ENCODE data around the gene SMIM14.
"Not testable (repeated sequence)": the region's sequence is repeated elsewhere in the genome, so short reads cannot be mapped to it uniquely, and the experiment has no call there.

SMIM14 gene

DNA sequence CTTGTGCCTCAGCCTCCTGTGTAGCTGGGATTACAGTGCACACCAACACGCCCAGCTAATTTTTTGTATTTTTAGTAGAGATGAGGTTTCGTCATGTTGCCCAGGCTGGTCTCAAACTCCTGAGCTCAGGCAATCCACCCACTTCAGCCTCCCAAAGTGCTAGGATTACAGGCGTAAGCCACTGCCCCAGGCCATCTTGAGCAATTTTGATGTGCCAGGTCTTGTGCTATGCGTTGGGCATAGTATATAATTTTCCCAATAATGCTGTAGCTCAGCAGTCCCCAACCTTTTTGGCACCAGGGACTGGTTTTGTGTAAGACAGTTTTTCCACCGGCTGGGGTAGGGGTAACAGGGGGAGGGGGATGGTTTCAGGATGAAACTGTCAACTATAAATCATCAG lies 18.0 kb upstream of the SMIM14 start:
- not testable (repeated sequence) for H3K36me3 Mint-ChIP-seq; H3K9me3 Mint-ChIP-seq (ENCODE audit: low read depth); H3K27me3 Mint-ChIP-seq; H3K4me1 Mint-ChIP-seq (ENCODE audit: low read depth); H3K27ac Mint-ChIP-seq; H3K4me3 Mint-ChIP-seq

GRCh38 chr4:39655876-39656275 lies 17.2 kb upstream of the SMIM14 start:
- H3K27ac Mint-ChIP-seq, result no peak overlapping the region
- no peaks in the 10 kb centered on the region for H3K9me3 Mint-ChIP-seq (ENCODE audit: low read depth)
- no peak overlapping the region for H3K4me3 Mint-ChIP-seq
- no peaks in the 10 kb centered on the region for H3K27me3 Mint-ChIP-seq
- no peaks in the 10 kb centered on the region for H3K36me3 Mint-ChIP-seq
- no peaks in the 10 kb centered on the region for H3K4me1 Mint-ChIP-seq (ENCODE audit: low read depth)

DNA sequence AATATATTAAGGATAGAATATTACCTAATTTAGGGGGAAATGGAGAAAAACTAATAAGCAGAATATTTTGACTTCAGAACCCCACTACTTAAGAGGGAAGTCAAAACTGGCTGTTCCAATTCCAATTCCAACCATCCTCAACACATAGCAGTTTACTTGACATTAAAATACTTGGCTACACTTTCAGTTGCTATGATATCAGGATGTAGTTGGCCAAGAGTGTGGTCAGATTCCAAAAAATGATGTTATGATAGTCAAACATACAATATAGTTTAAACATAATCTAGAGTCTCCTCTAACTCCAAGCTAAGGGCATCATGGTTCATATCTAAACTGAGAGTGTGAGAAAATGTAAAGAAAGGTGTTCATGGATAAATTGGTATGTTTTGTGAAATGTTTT lies 16.5 kb upstream of the SMIM14 start:
- H3K4me1 Mint-ChIP-seq (ENCODE audit: low read depth), result no peaks in the 10 kb centered on the region
- H3K9me3 Mint-ChIP-seq (ENCODE audit: low read depth), result no peaks in the 10 kb centered on the region
- no peaks in the 10 kb centered on the region for H3K36me3 Mint-ChIP-seq
- H3K27me3 Mint-ChIP-seq, result no peaks in the 10 kb centered on the region
- no peak overlapping the region for H3K27ac Mint-ChIP-seq
- H3K4me3 Mint-ChIP-seq, result no peak overlapping the region

GRCh38 chr4:39651586-39651985 lies 12.9 kb upstream of the SMIM14 start:
- H3K36me3 Mint-ChIP-seq, H3K4me3 Mint-ChIP-seq: not testable (repeated sequence)

GRCh38 chr4:39649639-39650265 lies 11.1 kb upstream of the SMIM14 start:
- Mint-ChIP-seq H3K9me3 (ENCODE audit: low read depth) (no peaks in the 10 kb centered on the region), H3K27me3 (no peaks in the 10 kb centered on the region), H3K27ac (no peak overlapping the region), H3K4me3 (no peak overlapping the region), H3K36me3 (no peaks in the 10 kb centered on the region), H3K4me1 (ENCODE audit: low read depth) (no peaks in the 10 kb centered on the region)

More at GRCh38 chr4:39651586-39651985, 12.9 kb upstream of the SMIM14 start:
- not testable (repeated sequence) for H3K4me1 Mint-ChIP-seq (ENCODE audit: low read depth); H3K9me3 Mint-ChIP-seq (ENCODE audit: low read depth); H3K27ac Mint-ChIP-seq; H3K27me3 Mint-ChIP-seq

GRCh38 chr4:39648827-39649558 lies 10.3 kb upstream of the SMIM14 start:
- no peak overlapping the region for H3K27ac Mint-ChIP-seq

GRCh38 chr4:39648213-39648612 lies 9.5 kb upstream of the SMIM14 start:
- Mint-ChIP-seq H3K27ac (no peak overlapping the region), H3K27me3 (no peaks in the 10 kb centered on the region), H3K4me3 (no peak overlapping the region), H3K9me3 (ENCODE audit: low read depth) (no peaks in the 10 kb centered on the region), H3K4me1 (ENCODE audit: low read depth) (no peaks in the 10 kb centered on the region), H3K36me3 (no peaks in the 10 kb centered on the region)

More at GRCh38 chr4:39648827-39649558, 10.3 kb upstream of the SMIM14 start:
- Mint-ChIP-seq H3K36me3 (no peaks in the 10 kb centered on the region), H3K9me3 (ENCODE audit: low read depth) (no peaks in the 10 kb centered on the region), H3K4me1 (ENCODE audit: low read depth) (no peaks in the 10 kb centered on the region), H3K4me3 (no peak overlapping the region), H3K27me3 (no peaks in the 10 kb centered on the region)

DNA sequence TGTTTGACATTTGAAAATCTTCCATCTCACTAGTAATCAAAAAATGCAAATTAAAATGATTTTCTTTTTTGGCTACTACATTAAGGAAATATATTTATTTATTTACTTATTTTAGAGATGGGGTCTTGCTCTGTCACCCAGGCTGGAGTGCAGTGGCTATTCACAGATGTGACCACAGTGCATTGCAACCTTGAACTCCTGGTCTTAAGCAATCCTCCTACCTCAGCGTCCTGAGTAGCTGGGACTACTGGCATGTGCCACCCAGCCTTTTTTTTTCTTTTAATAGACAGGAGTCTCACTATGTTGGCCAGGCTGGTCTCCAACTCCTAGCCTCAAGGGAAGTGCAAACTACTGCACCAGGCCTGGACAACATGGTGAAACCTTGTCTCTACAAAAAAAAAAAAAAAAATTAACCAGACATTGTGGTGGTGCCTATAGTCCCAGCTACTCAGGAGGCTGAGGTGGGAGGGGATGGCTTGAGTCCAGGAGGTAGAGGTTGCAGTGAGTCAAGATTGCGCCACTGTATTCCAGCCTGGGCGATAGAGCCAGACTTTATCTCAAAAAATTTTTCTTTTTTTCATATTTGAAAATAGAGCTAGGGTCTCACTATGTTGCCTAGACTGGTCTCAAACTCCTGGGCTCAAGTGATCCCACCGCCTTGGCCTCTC lies 4.4 kb upstream of the SMIM14 start:
- no peaks in the 10 kb centered on the region for H3K9me3 Mint-ChIP-seq (ENCODE audit: low read depth)
- H3K4me1 Mint-ChIP-seq (ENCODE audit: low read depth), result peaks cover 15% of the 10 kb centered on the region
- no peaks in the 10 kb centered on the region for H3K27me3 Mint-ChIP-seq
- H3K27ac Mint-ChIP-seq, result no peak overlapping the region
- no peaks in the 10 kb centered on the region for H3K36me3 Mint-ChIP-seq
- no peak overlapping the region for H3K4me3 Mint-ChIP-seq

GRCh38 chr4:39641451-39641850 lies 2.8 kb upstream of the SMIM14 start:
- H3K27ac Mint-ChIP-seq, result no peak overlapping the region

GRCh38 chr4:39637586-39638353 lies 895 bp downstream of the SMIM14 start:
- Mint-ChIP-seq H3K27me3 (no peaks in the 10 kb centered on the region), H3K4me1 (ENCODE audit: low read depth) (peaks cover 43% of the 10 kb centered on the region), H3K9me3 (ENCODE audit: low read depth) (no peaks in the 10 kb centered on the region), H3K27ac (peak overlapping the region; percentile 56), H3K36me3 (no peaks in the 10 kb centered on the region), H3K4me3 (peak overlapping the region; percentile 94)

More at GRCh38 chr4:39641451-39641850, 2.8 kb upstream of the SMIM14 start:
- no peaks in the 10 kb centered on the region for H3K36me3 Mint-ChIP-seq
- no peaks in the 10 kb centered on the region for H3K27me3 Mint-ChIP-seq
- no peaks in the 10 kb centered on the region for H3K9me3 Mint-ChIP-seq (ENCODE audit: low read depth)
- peaks cover 28% of the 10 kb centered on the region for H3K4me1 Mint-ChIP-seq (ENCODE audit: low read depth)
- peak overlapping the region; percentile 40 for H3K4me3 Mint-ChIP-seq

DNA sequence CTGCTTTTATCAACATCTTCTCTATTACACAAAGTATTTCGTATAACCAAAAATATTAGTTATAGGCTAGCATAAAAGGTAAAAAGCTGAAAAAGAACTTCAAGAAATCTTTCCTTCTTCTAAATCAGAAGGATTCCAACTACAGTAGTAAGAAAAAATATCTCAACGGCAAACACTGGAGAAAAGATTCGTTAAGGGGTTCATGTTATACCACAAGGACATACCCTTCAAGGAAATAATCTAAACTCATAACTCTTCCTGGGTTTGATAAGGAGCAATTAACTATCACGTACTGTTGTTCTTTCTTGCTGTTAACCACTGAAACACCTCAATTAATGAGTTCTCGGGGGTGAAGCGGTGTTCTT lies 1.5 kb downstream of the SMIM14 start:
- H3K4me1 Mint-ChIP-seq (ENCODE audit: low read depth), result peaks cover 43% of the 10 kb centered on the region
- H3K9me3 Mint-ChIP-seq (ENCODE audit: low read depth), result no peaks in the 10 kb centered on the region
- H3K36me3 Mint-ChIP-seq, result no peaks in the 10 kb centered on the region
- peak overlapping the region; percentile 94 for H3K4me3 Mint-ChIP-seq
- no peaks in the 10 kb centered on the region for H3K27me3 Mint-ChIP-seq
- peak overlapping the region; percentile 35 for H3K27ac Mint-ChIP-seq

DNA sequence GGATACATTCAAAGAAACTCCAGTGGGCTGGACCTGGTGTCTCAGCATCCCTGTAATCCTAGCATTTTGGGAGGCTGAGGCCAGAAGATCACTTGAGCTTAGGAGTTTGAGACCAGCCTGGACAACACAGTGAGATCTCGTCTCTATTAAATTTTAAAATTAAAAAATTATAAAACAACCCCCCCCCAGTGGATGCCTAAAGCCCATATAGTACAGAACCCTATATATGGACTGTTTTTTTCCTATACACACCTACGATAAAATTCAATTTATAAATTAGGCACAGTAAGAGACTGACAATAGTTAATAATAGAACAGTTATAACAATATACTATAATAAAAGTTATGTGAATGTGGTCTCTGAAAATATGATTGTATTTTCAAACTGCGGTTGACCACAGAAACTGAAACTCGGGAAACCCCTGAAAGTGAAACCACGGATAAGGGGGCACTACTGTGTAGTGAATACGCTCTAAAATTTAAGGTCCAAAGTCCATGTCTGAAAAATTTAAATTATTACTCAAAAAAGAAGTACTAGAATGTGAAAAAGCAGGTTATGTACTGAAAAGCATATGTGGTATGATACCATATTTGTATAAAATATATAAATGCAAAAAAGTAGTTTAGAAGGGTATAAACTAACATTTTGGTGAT lies 2.0 kb downstream of the SMIM14 start:
- Mint-ChIP-seq H3K4me3 (peak overlapping the region; percentile 94), H3K9me3 (ENCODE audit: low read depth) (no peaks in the 10 kb centered on the region), H3K36me3 (no peaks in the 10 kb centered on the region), H3K27ac (no peak overlapping the region), H3K27me3 (no peaks in the 10 kb centered on the region), H3K4me1 (ENCODE audit: low read depth) (peaks cover 43% of the 10 kb centered on the region)

- Mint-ChIP-seq H3K27ac (peak overlapping the region; percentile 29), H3K27me3 (no peaks in the 10 kb centered on the region), H3K4me1 (ENCODE audit: low read depth) (peaks cover 39% of the 10 kb centered on the region), H3K36me3 (no peaks in the 10 kb centered on the region), H3K9me3 (ENCODE audit: low read depth) (no peaks in the 10 kb centered on the region), H3K4me3 (no peak overlapping the region)
These were observed 3.6 kb downstream of the SMIM14 start for GRCh38 chr4:39635023-39635422.

GRCh38 chr4:39631700-39632079 lies 7.0 kb downstream of the SMIM14 start:
- Mint-ChIP-seq H3K27ac (no peak overlapping the region), H3K9me3 (ENCODE audit: low read depth) (no peaks in the 10 kb centered on the region), H3K27me3 (no peaks in the 10 kb centered on the region), H3K4me1 (ENCODE audit: low read depth) (peaks cover 17% of the 10 kb centered on the region), H3K4me3 (no peak overlapping the region), H3K36me3 (no peaks in the 10 kb centered on the region)
